Measurements from ENCODE around the gene SNAI3. TPM values are rescaled to one million over a fixed set of nuclear protein-coding genes. Genes with fewer than 3 reads are reported as not detected.

The SNAI3 gene
- total RNA-seq, 2 donors from 2014 or later: 0.27 TPM; not detected in 1

- H3K27me3 ChIP-seq (replicated peaks; ENCODE audit: insufficient read depth): no peaks in the 10 kb centered on the region
- peaks cover 19% of the 10 kb centered on the region for H3K36me3 ChIP-seq
- DNase-seq (ENCODE audit: low spot score): no peak
- H3K27ac ChIP-seq: no peak overlapping the region
- ATAC-seq (ENCODE audit: insufficient number of reproducible peaks, low FRiP score, low read depth): no peak
- no peak overlapping the region for H3K4me3 ChIP-seq
- H3K4me1 ChIP-seq (ENCODE audit: control insufficient read depth in 1 of 2, low read depth in 2 of 2): peaks cover 7 to 15% of the 10 kb centered on the region in 2 donors
- H3K9me3 ChIP-seq: no peaks in the 10 kb centered on the region
- no peak for TF ChIP-seq CTCF (IDR thresholded peaks at IDR 0.05)
These were observed 32.5 kb downstream of the SNAI3 start for GRCh38 chr16:88653596-88654362.

GRCh38 chr16:88653101-88653500 is 33.2 kb downstream of the SNAI3 start:
- Histone ChIP-seq H3K4me3 (no peak overlapping the region), H3K9me3 (no peaks in the 10 kb centered on the region), H3K36me3 (peaks cover 19% of the 10 kb centered on the region), H3K4me1 (ENCODE audit: control insufficient read depth in 1 of 2, low read depth in 2 of 2) (peaks cover 7 to 15% of the 10 kb centered on the region in 2 donors), H3K27me3 (replicated peaks; ENCODE audit: insufficient read depth) (no peaks in the 10 kb centered on the region), H3K27ac (no peak overlapping the region)
- no peak for TF ChIP-seq CTCF (IDR thresholded peaks at IDR 0.05)
- no peak for DNase-seq (ENCODE audit: low spot score)
- no peak for ATAC-seq (ENCODE audit: insufficient number of reproducible peaks, low FRiP score, low read depth)

- Histone ChIP-seq H3K36me3 (peaks cover 19% of the 10 kb centered on the region), H3K4me3 (no peak overlapping the region), H3K4me1 (ENCODE audit: control insufficient read depth in 1 of 2, low read depth in 2 of 2) (peaks cover 7 to 15% of the 10 kb centered on the region in 2 donors), H3K27me3 (replicated peaks; ENCODE audit: insufficient read depth) (no peaks in the 10 kb centered on the region), H3K9me3 (no peaks in the 10 kb centered on the region), H3K27ac (no peak overlapping the region)
- ATAC-seq (ENCODE audit: insufficient number of reproducible peaks, low FRiP score, low read depth) (no peak), DNase-seq (ENCODE audit: low spot score) (no peak)
- TF ChIP-seq CTCF (IDR thresholded peaks at IDR 0.05): no peak
These were observed 33.6 kb downstream of the SNAI3 start for GRCh38 chr16:88652762-88653063.

- Histone ChIP-seq H3K4me3 (no peak overlapping the region), H3K27ac (no peak overlapping the region), H3K36me3 (peaks cover 18% of the 10 kb centered on the region), H3K9me3 (no peaks in the 10 kb centered on the region), H3K4me1 (ENCODE audit: control insufficient read depth in 1 of 2, low read depth in 2 of 2) (peaks cover 7 to 15% of the 10 kb centered on the region in 2 donors), H3K27me3 (replicated peaks; ENCODE audit: insufficient read depth) (no peaks in the 10 kb centered on the region)
- ATAC-seq (ENCODE audit: insufficient number of reproducible peaks, low FRiP score, low read depth) (no peak), DNase-seq (ENCODE audit: low spot score) (no peak)
- TF ChIP-seq CTCF (IDR thresholded peaks at IDR 0.05): no peak
These were observed 34.1 kb downstream of the SNAI3 start for GRCh38 chr16:88651989-88652761.

- TF ChIP-seq CTCF (IDR thresholded peaks at IDR 0.05): no peak
- Histone ChIP-seq H3K27me3 (replicated peaks; ENCODE audit: insufficient read depth) (no peaks in the 10 kb centered on the region), H3K27ac (peak overlapping the region in 1 of 2 donors; percentile 39), H3K36me3 (peaks cover 17% of the 10 kb centered on the region), H3K9me3 (no peaks in the 10 kb centered on the region), H3K4me3 (peak overlapping the region; percentile 74), H3K4me1 (ENCODE audit: control insufficient read depth in 1 of 2, low read depth in 2 of 2) (peaks cover 7 to 15% of the 10 kb centered on the region in 2 donors)
- ATAC-seq (ENCODE audit: insufficient number of reproducible peaks, low FRiP score, low read depth) (no peak), DNase-seq (ENCODE audit: low spot score) (no peak)
These were observed 34.9 kb downstream of the SNAI3 start for GRCh38 chr16:88651276-88651988.
